ENCODE measurements around the gene EFL1.

DNA sequence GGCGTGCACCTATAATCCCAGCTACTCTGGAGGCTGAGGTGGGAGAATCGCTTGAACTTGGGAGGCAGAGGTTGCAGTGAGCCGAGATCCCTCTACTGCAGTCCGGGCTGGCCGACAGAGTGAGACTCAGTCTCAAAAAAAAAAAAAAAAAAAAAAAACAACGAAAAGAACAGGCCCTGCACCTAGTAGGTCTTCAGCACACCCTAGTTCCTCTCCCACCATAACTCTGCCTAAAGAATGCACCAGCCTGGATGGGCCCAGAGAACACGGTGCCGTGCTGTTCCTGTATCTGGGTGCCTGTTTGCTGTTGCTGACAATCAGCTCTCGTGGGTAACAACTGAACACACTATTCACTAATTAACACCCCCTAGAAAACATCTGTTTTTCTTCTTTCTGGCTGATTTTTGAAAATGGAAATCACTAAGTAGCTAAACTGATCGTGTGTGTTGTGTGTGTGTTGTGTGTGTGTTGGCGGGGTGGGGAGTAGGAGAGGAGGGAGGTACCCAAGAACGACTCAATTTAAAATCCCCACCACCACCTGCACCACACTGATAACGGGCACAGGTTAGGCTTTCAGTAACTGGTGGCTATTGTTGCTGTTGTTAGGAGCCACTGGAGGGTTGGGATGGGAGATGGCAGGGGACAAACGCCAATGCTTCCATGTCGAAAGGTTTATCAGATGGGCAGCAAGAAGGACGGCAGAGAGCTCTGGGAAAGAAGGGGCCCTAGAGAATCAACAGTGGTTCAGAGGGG is 176.1 kb downstream of the EFL1 start:
- TF ChIP-seq, protein P1, sequence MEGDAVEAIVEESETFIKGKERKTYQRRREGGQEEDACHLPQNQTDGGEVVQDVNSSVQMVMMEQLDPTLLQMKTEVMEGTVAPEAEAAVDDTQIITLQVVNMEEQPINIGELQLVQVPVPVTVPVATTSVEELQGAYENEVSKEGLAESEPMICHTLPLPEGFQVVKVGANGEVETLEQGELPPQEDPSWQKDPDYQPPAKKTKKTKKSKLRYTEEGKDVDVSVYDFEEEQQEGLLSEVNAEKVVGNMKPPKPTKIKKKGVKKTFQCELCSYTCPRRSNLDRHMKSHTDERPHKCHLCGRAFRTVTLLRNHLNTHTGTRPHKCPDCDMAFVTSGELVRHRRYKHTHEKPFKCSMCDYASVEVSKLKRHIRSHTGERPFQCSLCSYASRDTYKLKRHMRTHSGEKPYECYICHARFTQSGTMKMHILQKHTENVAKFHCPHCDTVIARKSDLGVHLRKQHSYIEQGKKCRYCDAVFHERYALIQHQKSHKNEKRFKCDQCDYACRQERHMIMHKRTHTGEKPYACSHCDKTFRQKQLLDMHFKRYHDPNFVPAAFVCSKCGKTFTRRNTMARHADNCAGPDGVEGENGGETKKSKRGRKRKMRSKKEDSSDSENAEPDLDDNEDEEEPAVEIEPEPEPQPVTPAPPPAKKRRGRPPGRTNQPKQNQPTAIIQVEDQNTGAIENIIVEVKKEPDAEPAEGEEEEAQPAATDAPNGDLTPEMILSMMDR (conservative IDR thresholded peaks at IDR 0.05; ENCODE audit: low read depth in 2 of 2), result no peak
- TF ChIP-seq POLR2AphosphoS5 (IDR thresholded peaks at IDR 0.05; ENCODE audit: low read depth) (no peak), ZNF114 (CRISPR knock-in tag; IDR thresholded peaks at IDR 0.05) (no peak)
- TF ChIP-seq, protein P2, sequence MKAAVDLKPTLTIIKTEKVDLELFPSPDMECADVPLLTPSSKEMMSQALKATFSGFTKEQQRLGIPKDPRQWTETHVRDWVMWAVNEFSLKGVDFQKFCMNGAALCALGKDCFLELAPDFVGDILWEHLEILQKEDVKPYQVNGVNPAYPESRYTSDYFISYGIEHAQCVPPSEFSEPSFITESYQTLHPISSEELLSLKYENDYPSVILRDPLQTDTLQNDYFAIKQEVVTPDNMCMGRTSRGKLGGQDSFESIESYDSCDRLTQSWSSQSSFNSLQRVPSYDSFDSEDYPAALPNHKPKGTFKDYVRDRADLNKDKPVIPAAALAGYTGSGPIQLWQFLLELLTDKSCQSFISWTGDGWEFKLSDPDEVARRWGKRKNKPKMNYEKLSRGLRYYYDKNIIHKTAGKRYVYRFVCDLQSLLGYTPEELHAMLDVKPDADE (IDR thresholded peaks at IDR 0.05), result no peak
- TF ChIP-seq, protein P3, sequence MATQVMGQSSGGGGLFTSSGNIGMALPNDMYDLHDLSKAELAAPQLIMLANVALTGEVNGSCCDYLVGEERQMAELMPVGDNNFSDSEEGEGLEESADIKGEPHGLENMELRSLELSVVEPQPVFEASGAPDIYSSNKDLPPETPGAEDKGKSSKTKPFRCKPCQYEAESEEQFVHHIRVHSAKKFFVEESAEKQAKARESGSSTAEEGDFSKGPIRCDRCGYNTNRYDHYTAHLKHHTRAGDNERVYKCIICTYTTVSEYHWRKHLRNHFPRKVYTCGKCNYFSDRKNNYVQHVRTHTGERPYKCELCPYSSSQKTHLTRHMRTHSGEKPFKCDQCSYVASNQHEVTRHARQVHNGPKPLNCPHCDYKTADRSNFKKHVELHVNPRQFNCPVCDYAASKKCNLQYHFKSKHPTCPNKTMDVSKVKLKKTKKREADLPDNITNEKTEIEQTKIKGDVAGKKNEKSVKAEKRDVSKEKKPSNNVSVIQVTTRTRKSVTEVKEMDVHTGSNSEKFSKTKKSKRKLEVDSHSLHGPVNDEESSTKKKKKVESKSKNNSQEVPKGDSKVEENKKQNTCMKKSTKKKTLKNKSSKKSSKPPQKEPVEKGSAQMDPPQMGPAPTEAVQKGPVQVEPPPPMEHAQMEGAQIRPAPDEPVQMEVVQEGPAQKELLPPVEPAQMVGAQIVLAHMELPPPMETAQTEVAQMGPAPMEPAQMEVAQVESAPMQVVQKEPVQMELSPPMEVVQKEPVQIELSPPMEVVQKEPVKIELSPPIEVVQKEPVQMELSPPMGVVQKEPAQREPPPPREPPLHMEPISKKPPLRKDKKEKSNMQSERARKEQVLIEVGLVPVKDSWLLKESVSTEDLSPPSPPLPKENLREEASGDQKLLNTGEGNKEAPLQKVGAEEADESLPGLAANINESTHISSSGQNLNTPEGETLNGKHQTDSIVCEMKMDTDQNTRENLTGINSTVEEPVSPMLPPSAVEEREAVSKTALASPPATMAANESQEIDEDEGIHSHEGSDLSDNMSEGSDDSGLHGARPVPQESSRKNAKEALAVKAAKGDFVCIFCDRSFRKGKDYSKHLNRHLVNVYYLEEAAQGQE (IDR thresholded peaks at IDR 0.05; ENCODE audit: unreplicated experiment), result no peak

All from GM23338 (cell line).